ENCODE data around the gene LYST.
"Not testable (repeated sequence)": the region's sequence is repeated elsewhere in the genome, so short reads cannot be mapped to it uniquely, and the experiment has no call there.

LYST gene

GRCh38 chr1:235857756-235858155, 8.9 kb downstream of the LYST start:
- DNase-seq (ENCODE audit: low read depth), result no peak

- DNase-seq (ENCODE audit: low read depth), result no peak
Measured at GRCh38 chr1:235855811-235856429, 10.8 kb downstream of the LYST start.

GRCh38 chr1:235854347-235854746, 12.4 kb downstream of the LYST start:
- no peak for DNase-seq (ENCODE audit: low read depth)

- DNase-seq (ENCODE audit: low read depth), result no peak
Measured at GRCh38 chr1:235853653-235854052, 13.1 kb downstream of the LYST start.

GRCh38 chr1:235852887-235853286, 13.8 kb downstream of the LYST start:
- peak; percentile 11 for DNase-seq (ENCODE audit: low read depth)

- no peak for DNase-seq (ENCODE audit: low read depth)
Measured at GRCh38 chr1:235851939-235852338, 14.8 kb downstream of the LYST start.

GRCh38 chr1:235848251-235848650, 18.5 kb downstream of the LYST start:
- DNase-seq (ENCODE audit: low read depth), result not testable (repeated sequence)

GRCh38 chr1:235845656-235846107, 21.0 kb downstream of the LYST start:
- not testable (repeated sequence) for DNase-seq (ENCODE audit: low read depth)

- DNase-seq (ENCODE audit: low read depth), result no peak
Measured at GRCh38 chr1:235844776-235845175, 21.9 kb downstream of the LYST start.

- DNase-seq (ENCODE audit: low read depth), result peak; percentile 33
Measured at GRCh38 chr1:235843461-235843961, 23.2 kb downstream of the LYST start.

- DNase-seq (ENCODE audit: low read depth), result no peak
Measured at GRCh38 chr1:235841938-235842545, 24.7 kb downstream of the LYST start.

GRCh38 chr1:235838021-235838420, 28.7 kb downstream of the LYST start:
- DNase-seq (ENCODE audit: low read depth), result no peak

- DNase-seq (ENCODE audit: low read depth), result peak; percentile 56
Measured at GRCh38 chr1:235835226-235835625, 31.5 kb downstream of the LYST start.

- DNase-seq (ENCODE audit: low read depth), result no peak
Measured at GRCh38 chr1:235834620-235835019, 32.1 kb downstream of the LYST start.

- DNase-seq (ENCODE audit: low read depth), result no peak
Measured at GRCh38 chr1:235832011-235832410, 34.7 kb downstream of the LYST start.

- DNase-seq (ENCODE audit: low read depth), result peak; percentile 78
Measured at GRCh38 chr1:235831148-235831547, 35.6 kb downstream of the LYST start.

- DNase-seq (ENCODE audit: low read depth), result no peak
Measured at GRCh38 chr1:235826102-235826854, 40.4 kb downstream of the LYST start.

GRCh38 chr1:235825229-235825628, 41.5 kb downstream of the LYST start:
- no peak for DNase-seq (ENCODE audit: low read depth)

- DNase-seq (ENCODE audit: low read depth), result no peak
Measured at GRCh38 chr1:235823684-235824083, 43.0 kb downstream of the LYST start.

GRCh38 chr1:235822685-235823084, 44.0 kb downstream of the LYST start:
- peak; percentile 45 for DNase-seq (ENCODE audit: low read depth)

- peak; percentile 61 for DNase-seq (ENCODE audit: low read depth)
Measured at GRCh38 chr1:235821361-235821981, 45.2 kb downstream of the LYST start.

- DNase-seq (ENCODE audit: low read depth), result no peak
Measured at GRCh38 chr1:235820061-235820460, 46.6 kb downstream of the LYST start.
